ENCODE data around the gene ROR1.
"Not testable (repeated sequence)": the region's sequence is repeated elsewhere in the genome, so short reads cannot be mapped to it uniquely, and the experiment has no call there.

ROR1 gene

DNA sequence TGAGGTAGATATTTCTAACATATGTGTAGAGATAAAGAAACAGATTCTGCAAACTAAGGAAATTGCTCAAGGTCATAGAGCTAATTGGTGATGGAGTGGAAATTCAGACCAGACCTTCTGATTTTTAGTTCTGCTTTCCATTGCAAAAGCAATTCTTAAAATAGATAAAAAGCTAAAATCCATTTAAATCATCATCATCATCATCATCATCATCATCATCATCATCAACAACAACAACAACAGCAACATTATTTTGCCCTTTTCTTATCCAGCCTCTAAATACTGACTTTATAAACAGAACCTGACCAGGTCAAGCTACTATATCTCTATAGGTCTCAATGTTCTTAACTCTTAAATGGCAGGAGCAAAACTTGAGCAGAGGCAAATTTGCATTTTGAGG, 14.0 kb upstream of the ROR1 start:
- DNase-seq (ENCODE audit: low read depth), result no peak

- DNase-seq (ENCODE audit: low read depth), result no peak
Measured at GRCh38 chr1:63770381-63770780, 3.4 kb upstream of the ROR1 start.

DNA sequence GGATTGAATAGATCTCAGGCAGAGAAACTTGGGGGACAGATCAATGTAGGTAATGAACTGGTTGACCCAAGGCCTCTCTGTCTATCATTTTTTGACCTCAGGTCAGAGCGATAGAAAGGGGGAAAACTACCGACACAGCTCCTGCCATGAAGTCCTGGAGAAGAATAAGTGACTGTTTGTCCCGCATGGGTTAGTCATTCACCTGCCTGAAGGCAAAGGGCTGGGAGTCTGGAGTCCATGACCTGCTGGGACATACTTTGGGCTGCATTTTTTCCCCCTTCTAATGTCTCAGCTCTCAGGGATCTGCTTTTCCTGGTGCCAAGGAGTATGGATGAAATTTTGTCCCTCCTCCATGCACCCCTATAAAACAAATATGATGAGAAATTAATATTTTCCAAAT, 1.6 kb upstream of the ROR1 start:
- DNase-seq (ENCODE audit: low read depth), result no peak

- DNase-seq (ENCODE audit: low read depth), result no peak
Measured at GRCh38 chr1:63772876-63773275, 941 bp upstream of the ROR1 start.

DNA sequence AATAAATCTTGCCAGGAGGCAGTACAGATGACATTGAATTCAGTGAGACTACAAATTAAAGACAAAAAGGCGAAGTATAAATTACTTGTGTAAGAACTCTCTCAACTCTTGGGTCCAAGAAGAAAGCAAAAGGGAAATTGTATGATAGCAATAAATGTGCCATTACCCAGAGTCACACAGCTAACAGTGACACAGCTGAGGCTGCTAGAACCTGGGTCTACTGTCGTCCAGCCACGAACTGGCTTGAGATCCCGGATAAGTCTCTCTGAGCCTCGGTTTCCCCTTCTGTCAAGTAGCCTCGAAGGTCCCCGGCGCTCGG, 362 bp upstream of the ROR1 start:
- no peak for DNase-seq (ENCODE audit: low read depth)

DNA sequence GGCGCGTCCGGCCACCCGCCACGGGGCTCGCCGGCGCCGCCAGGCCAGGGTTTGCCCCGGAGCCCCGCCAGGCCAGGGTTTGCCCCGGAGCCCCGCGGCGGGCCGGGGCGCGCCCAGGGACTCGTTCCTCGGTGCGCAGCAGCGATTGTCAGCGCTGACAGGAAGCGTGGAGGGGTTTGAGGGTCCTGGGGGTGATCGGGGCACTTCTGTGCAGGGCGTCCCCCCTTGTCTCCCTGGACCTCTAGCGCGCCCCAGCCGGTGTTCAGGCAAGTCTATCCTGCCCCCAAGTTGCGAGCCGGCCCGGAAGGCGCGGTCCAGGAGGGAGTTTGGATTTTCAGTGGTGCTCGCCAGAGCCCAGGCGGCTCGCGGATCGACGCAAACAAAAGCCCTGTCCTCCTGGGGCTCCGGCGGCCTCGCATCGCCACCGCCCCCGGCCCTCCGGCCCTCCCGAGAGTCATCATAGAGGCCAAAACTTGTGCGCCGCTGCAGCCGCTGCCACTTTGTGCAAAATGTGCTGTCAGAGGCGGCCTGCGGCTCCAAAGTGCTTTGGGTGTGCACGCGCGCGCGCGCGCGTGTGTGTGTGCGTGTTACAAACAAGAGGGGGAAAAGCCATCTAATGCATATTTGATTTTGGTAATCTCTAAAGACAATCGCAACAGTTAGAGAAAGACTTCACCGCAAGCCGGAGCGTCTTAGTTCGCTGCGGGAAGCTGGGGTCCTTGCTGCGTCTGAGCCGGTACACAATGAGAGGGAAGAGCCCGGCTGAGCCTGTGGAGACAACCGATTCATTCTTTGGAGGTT, 1.0 kb downstream of the ROR1 start:
- DNase-seq (ENCODE audit: low read depth), result no peak

- DNase-seq (ENCODE audit: low read depth), result no peak
Measured at GRCh38 chr1:63775418-63776127, 1.8 kb downstream of the ROR1 start.

DNA sequence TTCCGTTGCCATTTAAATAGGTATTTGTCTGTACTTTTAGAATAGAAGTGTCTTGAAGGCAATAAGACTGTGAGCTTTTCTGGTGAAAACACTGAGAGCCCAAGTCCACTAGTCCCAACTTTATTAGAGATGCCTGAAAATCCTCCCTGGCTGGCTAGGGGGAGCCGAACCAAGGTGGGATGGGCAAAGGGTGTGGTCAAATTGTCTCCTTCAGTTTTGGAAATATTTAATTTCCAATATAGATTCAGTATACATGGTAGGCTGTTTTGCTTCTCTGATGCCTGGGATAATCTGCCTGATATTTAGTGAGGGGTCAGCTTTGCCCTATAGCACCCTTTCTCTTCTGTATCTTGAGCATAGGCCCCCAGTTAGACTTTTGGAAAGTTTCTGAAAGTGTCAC, 3.5 kb downstream of the ROR1 start:
- no peak for DNase-seq (ENCODE audit: low read depth)

DNA sequence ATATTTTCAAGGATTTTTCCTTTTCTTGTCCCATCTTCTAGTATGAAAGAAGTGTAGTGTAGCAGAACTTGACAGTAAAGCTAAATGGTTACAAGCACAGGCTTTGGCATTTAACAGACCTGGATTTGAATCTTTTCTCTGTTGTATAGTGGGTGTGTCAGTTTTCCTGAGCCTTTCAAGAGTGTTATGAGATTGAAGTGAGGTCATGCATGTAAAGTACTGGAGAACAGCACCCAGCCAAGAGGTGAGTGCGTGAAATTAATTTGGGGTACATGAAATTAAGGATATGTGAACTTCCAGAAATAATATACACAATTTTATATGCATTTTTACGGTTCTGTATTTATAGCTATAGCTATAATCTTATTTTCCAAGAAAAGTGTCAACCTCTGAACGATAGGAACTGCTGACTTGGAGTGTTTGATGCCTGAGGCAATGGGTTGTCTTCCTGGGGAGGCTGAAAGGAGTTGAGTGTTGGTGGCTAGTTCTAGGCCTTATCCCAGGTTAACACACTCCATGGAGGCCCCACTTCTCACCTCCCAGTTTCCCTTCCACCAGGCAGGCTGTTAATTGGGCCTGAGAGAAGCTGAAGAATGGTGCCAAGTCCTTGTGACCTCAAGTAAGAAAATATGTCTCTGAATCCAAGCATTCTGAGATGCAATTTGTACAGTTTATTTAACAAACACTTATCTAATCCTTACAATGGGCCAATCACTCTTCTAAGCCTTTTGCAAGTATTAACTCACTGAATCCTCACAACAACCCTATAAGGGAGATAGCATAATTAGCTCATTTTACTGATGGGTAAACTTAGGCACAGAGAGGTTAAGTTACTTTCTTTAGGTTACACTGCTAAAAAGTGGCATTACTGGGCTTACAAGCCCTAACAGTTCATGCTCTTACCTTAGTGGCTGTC, 4.4 kb downstream of the ROR1 start:
- DNase-seq (ENCODE audit: low read depth), result no peak

GRCh38 chr1:63779338-63780211, 5.8 kb downstream of the ROR1 start:
- no peak for DNase-seq (ENCODE audit: low read depth)

DNA sequence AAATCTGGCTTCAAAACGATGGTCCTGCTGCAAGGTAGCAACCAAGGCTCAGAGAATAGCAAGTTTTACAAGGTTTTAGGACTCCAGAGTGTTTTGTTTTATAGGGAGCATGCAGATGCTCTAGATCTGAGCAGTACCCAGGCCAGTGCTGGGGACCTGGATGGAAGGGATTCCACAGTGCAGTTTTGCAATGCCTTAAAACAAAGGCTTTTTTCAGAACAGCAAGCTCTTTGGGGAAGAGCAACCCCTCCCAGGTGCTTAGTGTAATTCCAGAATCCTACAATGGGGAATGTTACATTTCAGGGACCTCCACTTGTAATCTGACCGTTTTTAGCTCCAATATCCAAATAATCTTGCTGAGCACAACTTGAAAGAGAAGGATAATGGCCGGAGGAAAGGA, 6.7 kb downstream of the ROR1 start:
- DNase-seq (ENCODE audit: low read depth), result no peak

DNA sequence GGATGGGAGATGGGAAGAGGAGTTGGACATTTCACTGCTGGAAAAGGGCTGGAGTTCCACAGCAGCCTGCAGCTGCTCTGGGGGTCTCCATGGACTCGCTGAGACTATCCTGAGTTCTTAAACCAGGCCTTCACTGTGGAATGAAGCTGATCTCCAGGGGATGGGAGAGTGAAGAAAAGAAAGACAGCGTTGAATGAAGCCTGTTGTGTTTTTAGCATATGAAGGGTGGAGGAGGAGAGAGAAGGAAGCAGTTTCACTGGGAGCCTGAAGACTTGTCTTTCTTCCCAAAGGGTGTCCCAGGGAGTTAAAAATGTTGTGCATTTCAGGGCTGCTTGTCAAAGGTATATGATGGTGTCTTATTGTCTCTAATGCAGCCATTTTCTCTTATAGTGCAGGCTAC, 9.2 kb downstream of the ROR1 start:
- DNase-seq (ENCODE audit: low read depth), result no peak

GRCh38 chr1:63784083-63784482, 10.3 kb downstream of the ROR1 start:
- DNase-seq (ENCODE audit: low read depth), result no peak

DNA sequence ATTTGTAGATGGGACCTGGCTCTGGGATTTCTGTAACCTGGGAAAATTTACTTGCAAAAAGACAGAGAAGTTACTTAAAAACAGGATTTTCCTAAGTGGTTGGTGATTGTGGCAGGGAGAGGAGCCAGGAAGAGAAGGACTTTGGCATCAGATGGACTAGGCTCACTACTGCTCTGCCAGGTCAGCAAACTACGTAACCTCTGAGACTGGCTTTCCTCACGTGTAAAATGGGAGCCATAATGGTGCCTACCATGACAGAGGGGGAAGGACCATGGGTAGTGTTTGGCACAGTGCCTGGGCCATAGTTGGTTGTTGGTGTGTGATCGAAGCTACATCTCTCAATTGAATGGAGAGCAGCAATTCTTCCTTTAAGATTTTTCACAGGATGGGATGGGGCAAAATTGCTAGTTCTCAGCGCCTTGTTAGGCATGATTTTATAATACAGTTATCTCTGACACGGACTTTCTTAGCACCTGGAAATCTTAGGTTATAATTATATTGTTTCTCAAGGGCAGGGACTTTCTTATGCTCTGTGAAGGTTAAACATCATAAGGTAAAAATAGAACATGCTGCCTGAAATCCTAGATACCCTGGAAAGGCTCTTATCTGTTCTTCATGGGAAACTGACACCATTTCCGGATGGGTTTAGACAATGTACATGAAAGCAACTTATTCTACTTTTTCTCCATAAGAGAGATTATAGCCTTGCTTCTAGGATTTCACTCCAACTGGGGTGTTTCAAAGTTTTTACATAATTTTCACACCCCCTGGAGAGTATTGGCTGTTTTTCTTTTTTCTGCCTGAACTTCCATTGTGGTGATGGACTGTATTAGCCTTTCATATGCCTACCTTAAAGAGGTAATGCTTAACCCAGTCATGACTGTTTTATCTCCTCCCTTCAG, 10.9 kb downstream of the ROR1 start:
- DNase-seq (ENCODE audit: low read depth), result no peak

DNA sequence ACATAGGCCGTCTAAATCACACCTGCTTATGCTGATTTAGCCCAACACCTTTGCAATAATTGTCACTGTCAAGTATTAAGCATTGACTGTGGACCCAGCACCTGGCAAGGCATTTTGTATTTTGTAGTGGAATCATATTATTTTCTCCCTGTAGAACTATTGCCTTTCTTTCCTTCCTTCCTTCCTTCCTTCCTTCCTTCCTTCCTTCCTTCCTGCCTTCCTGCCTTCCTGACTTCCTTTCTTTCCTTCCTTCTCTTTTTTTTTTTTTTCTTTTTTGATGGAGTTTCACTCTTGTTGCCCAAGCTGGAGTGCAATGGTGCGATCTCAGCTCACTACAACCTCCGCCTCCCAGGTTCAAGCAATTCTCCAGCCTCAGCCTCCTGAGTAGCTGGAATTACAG, 13.5 kb downstream of the ROR1 start:
- DNase-seq (ENCODE audit: low read depth), result not testable (repeated sequence)

DNA sequence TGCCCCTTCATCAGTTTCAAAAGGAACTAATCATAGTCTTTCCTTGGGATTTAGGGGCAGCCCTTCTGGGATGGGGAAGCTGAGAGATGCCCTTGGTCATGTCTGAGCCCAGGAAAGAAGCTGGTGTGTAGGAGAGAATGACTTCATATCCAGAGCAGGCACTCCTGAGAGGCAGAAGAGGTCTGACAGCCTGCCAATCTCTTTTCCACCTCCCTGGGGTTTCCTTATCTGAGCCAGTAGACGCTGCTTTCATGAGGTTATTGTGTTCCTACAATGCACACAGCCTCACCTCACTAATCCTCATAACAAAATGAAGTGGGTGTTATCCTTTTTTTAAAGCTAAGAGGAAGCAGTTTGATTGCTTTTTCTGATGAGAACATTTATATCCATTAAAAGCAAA, 14.1 kb downstream of the ROR1 start:
- no peak for DNase-seq (ENCODE audit: low read depth)

GRCh38 chr1:63789856-63790605, 16.2 kb downstream of the ROR1 start:
- no peak for DNase-seq (ENCODE audit: low read depth)

GRCh38 chr1:63790989-63791388, 17.2 kb downstream of the ROR1 start:
- no peak for DNase-seq (ENCODE audit: low read depth)

- DNase-seq (ENCODE audit: low read depth), result no peak
Measured at GRCh38 chr1:63792152-63792551, 18.3 kb downstream of the ROR1 start.

GRCh38 chr1:63793741-63794240, 20.0 kb downstream of the ROR1 start:
- no peak for DNase-seq (ENCODE audit: low read depth)
